GM21381 (cell line): ENCODE results near the gene GPR137.
"Not testable (repeated sequence)": the region's sequence is repeated elsewhere in the genome, so short reads cannot be mapped to it uniquely, and the experiment has no call there.

Experiments used
- ATAC-seq: cut with Tn5 transposase; IDR thresholded peaks from one replicate; pipeline ENCODE4 v1.9.1; 2021; ENCODE audit warnings: mild to moderate bottlenecking, moderate library complexity; ENCODE audit not compliant: unreplicated experiment

GPR137 gene

GRCh38 chr11:64316672-64317324 lies 31.1 kb downstream of the GPR137 start:
- peak; percentile 8 for ATAC-seq

DNA sequence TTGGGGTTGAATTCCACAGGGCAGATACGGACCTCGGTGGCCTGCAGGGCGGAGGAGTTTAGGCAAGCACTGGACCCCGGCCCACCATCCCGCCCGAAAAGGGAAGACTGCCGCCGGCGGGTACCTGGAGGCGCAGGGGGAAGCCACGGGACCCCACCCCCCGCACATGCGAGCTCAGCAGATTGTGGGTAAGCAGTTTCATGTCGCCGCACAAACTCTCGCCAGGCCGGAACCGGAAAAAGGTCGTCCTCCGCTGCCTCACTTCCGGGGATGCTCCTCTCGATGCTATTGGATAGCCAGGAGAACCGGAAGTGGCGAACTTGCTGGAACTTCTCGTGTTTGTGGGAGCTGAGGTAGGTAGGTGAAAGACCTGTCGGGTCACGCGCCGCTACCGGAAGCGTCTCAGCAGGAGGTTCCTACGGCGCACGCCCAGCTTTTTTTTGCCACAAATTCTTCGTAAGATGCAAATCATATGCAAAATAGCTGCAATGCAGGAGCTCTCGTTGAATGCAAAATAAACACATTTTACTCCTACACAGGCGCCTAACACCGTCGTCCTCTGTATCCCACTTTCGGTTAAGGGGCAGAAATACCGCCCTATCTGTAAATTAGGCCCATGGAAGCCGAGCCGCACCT lies 31.8 kb downstream of the GPR137 start, which contains the start of gene TRMT112:
Gene TRMT112 (minus strand): TSS at position 235 of the 636 bp plus-strand sequence. CDS start 33 bp downstream, at position 202.
- ATAC-seq: peak; percentile 59

GRCh38 chr11:64317961-64318765 lies 32.5 kb downstream of the GPR137 start, which contains the start of gene PRDX5:
PRDX5 (plus strand) TSS chr11:64318121; CDS start chr11:64318216, 95 bp downstream.
- ATAC-seq: peak; percentile 76

DNA sequence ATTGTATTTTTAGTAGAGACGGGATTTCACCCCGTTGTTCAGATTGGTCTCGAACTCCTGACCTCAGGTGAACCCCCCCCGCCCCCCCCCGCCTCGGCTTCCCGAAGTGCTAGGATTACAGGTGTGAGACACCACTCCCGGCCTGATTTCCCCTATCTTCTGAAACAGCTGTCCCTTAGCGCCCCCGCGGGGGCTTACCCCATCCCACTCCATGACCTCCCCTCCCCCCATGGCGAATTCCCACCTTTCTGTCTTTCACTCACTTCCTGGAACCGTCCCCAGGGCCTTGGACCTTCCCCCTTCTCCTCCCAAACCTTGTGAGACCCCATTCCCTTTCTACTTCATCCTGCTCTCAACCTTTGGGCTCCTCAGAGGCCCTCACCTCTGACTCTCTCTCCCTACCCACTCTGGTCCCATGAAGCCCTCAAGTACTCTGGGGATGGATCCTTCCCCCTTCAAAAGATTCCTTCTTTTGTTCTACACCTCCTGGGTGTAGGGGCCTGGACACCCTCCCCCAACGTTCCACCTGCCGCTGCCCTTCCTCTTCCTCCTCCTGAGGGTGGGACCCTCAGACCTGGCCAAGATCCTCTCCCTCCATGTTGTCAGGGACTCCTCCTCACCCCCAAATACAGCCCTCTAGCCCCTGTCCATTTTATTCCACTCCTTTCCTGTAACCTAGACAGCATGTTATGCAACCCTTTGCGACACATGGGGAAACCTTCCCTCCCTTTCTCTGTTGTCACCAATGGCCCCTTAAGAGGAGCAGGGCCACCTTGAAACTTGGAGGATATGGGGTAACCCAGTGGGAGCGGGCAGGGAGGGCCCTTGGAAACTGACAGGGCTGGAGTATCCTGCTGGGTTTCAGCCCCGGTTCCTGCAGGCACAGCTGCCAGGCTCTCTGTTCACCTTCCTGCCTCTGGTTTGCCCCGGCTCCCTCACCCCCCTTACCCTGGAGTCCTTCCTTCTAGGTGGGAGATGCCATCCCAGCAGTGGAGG lies 33.4 kb downstream of the GPR137 start:
- no peak for ATAC-seq

DNA sequence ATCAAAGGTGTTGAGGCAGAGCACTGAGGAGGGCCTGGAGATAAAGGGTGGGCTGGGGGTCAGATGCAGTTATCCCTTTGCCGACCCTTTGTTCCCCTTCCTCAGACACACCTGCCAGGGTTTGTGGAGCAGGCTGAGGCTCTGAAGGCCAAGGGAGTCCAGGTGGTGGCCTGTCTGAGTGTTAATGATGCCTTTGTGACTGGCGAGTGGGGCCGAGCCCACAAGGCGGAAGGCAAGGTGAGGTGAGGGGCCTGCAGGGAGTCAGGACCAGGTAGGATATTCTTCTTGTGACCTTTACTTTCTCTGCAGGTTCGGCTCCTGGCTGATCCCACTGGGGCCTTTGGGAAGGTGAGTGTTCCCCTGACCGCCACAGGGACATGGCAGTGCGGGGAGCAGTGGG lies 34.9 kb downstream of the GPR137 start:
- no peak for ATAC-seq

DNA sequence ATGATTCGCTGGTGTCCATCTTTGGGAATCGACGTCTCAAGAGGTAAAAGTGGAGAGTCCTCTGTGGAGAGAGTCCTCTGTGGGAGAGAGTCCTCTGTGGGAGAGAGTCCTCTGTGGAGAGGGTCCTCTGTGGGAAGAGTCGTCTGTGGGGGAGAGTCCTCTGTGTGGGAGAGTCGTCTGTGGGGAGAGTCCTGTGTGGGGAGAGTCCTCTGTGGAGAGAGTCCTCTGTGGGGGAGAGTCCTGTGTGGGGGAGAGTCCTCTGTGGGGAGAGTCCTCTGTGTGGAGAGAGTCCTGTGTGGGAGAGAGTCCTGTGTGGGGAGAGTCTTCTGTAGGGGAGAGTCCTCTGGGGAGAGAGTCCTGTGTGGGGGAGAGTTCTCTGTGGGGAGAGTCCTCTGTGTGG lies 35.4 kb downstream of the GPR137 start:
- no peak for ATAC-seq

DNA sequence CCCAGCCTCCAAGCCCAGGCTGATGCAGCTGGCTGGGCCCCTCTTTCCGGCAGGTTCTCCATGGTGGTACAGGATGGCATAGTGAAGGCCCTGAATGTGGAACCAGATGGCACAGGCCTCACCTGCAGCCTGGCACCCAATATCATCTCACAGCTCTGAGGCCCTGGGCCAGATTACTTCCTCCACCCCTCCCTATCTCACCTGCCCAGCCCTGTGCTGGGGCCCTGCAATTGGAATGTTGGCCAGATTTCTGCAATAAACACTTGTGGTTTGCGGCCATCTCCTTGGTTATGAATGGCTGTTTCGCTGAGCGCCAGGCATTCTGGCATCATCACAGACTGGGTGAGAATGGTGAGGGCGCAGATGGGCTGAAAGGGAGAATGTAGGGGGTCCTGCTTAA lies 35.9 kb downstream of the GPR137 start:
- no peak for ATAC-seq

DNA sequence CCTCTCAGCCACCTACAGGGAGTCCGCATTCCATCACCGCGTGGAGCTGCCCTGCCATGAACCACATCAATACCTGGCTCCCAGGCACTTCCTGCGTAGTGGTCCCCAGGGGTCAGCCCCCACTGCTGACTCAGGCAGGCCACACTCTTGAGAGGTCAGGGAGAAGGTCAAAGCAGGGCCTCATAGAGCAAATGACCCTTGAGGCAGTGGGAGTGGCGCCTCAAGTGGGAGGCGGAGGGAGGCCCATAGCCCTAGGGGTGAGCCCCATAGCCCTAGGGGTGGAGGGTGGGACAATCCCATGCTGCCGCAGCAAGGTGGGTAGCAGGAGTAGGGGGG lies 37.2 kb downstream of the GPR137 start:
- no peak for ATAC-seq

GRCh38 chr11:64323373-64323772 lies 37.7 kb downstream of the GPR137 start:
- ATAC-seq: no peak

DNA sequence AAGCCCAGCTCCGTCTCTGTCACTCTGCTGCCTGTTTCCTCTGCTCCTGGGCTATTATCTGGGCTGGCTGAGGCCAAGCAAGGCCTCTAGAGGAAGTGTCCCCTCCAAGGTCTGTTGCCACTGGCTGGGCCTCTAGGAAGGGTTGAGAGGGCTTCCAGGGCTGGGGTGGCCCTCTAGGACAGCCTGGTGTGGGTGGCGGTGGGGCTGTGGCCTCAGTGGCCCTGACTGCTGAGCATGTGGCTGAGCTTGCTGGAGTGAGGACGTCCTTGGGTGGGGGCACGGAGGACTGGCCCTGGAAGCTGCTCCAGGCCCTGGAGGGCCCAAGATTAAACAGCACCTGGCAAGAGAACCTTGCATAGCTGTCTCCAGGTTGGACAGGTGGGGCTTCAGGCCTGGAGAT lies 38.3 kb downstream of the GPR137 start:
- ATAC-seq: not testable (repeated sequence)

GRCh38 chr11:64324692-64325469 lies 39.2 kb downstream of the GPR137 start:
- ATAC-seq: no peak

- no peak for ATAC-seq
Observed at GRCh38 chr11:64327375-64327774, 41.7 kb downstream of the GPR137 start.

DNA sequence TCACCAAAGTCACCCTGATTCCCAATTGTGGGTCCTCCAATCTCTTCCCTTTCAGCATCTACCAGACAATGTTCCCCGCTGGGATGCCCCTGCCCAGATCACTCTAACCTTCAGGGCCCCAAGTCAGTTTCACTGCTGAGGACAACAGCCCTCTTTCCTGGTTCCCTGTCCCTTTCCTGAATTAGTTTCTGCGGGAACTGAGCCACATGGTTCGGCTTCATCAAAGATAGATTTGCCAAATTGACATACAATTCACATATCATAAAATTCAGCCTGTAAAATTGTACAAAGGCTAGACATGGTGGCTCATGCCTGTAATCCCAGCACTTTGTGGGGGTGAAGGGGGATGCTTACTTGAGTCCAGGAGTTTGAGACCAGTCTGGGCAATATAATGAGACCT lies 42.3 kb downstream of the GPR137 start:
- no peak for ATAC-seq

- ATAC-seq: no peak
Observed at GRCh38 chr11:64330888-64331287, 45.2 kb downstream of the GPR137 start.

DNA sequence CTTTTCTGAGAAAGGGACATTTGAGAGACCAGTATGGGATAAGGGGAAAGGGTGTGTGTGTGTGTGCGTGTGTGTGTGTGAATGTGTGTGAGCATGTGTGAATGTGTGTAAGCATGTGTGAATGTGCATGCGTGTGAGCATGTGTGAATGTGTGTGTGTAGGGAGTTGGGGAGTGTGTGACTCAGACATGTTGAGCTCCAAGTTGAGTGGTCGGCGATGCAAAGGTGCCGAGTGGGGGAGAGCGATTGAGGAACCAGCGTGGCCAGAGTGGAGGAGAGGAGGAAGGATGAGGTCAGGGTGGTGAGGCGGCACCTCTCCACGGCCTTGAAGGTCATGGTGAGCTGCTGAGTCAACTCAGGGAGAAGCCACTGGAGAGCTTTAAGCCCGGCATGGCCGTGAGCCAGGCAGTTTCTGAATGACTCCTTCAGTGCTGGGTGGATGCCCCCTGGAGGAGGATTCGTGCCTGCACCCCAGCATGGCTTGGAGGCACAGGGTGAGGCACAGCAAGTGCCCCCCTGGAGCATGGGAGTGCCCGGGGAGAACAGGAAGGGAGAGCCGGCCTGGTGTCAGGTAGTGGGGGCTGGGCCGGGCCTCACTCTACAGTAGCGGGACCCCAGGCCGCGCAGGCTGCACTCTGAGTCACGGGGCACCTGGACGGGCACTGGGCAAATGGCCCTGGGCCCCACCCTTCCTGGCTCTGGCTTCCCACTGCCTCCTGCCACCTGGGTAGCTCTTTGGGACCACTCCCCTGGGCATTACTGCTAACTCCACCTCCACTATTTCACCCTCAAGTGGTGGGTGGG lies 46.1 kb downstream of the GPR137 start:
- no peak for ATAC-seq

DNA sequence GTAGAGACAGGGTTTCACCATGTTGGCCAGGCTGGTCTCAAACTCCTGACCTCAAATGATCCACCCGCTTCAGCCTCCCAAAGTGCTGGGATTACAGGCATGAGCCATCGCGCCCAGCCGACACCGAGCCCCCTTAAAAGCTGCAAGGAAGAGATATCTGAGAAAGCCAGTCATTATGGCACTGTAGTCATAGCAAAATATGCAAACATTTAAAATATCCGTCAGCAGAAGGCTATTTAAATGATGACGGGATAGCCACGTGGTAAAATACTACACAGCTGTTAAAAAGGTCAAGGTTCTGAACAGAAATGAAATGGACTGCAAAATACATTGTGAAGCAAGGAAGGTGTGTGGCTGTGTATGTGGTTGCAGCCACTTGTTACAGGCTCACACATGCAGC lies 47.9 kb downstream of the GPR137 start:
- no peak for ATAC-seq

DNA sequence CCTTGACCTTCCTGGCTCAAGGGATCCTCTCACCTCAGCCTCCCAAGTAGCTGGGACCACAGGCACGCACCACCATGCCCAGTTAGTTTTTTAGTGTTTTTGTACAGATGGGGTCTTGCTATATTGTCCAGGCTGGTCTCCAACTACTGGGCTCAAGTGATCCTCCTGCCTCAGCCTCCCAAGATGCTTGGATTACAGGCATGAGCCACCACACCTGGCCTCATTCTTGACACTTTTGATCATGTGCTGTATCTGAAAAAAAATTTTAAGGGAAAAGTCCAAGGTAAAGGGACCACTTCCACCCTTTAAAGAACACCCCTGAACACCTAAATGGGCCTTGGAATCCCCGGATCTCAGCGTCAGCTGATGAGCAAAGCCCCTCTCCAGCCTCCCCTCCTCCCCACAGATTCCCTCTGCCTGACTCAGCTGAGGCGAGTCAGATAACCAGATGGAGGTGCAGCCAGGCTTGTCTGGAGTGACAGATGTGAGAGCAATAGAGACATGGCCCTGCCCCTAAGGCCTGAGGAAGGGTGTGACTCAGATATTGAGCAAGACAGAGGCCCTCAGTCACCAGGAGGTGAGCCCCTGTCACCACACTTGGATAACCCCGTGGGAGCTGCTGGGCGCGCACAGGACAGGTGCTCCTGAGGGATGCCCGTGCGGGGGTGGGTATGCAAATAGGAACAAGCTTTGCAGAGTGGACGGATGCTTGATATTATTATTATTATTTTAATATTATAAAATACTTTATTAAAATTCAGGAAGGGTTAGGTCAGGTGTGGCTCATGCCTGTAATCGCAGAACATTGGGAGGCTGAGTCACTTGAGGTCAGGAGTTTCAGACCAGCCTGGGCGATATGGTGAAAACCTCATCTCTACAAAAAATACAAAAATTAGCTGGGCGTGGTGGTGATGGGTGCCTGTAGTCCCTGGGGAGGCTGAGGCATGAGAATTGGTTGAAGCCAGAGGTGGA lies 49.4 kb downstream of the GPR137 start:
- ATAC-seq: peak; percentile 68
